GM19043 (cell line): ENCODE results near the gene OAF.
"Not testable (repeated sequence)": the region's sequence is repeated elsewhere in the genome, so short reads cannot be mapped to it uniquely, and the experiment has no call there.

Source experiments
- ATAC-seq: cut with Tn5 transposase; IDR thresholded peaks from one replicate; pipeline ENCODE4 v1.9.1; 2021; ENCODE audit warnings: low read depth; ENCODE audit not compliant: unreplicated experiment

OAF gene

DNA sequence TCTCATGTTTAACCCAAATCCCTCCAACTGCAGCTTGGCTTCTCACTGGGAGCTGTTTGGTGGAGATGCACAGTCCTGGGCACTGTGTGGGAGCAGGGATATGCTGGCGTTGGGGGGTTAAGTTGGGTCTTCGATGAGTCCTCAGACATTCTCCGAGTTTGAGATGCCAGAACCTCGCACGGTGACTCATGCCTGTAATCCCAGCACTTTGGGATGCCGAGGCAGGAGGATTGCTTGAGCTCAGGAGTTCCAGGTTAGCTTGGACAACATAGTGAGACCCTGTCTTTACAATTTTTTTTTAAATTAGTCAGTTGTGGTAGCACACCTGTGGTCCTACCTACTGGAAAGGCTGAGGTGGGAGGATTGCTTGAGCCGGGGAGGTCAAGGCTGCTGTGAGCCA is 49.8 kb downstream of the OAF start:
- ATAC-seq, result no peak

GRCh38 chr11:120261321-120261720 is 50.5 kb downstream of the OAF start:
- no peak for ATAC-seq

- ATAC-seq, result no peak
Observed at GRCh38 chr11:120261931-120262330, 51.1 kb downstream of the OAF start.

GRCh38 chr11:120267319-120267718 is 56.5 kb downstream of the OAF start:
- no peak for ATAC-seq

DNA sequence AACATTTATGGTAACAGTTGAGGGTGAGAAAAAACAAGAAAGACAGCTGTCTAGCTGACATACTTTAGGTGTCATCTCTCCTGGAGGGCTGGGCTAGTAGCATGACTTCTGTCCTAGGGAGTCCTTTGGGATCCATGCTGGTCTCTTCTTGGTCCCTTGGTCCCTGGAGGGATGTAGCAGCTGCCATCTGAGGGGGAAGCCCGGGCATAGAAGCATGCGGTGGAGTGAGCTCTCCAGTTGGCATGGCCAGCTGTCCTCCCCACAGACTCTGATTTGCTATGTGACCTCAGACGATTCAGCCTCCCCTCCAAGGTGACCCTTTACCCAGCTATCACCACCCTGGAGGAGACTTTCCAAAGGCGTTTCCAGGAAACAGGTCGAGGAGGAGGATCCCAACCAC is 57.9 kb downstream of the OAF start:
- ATAC-seq, result no peak

- ATAC-seq, result no peak
Observed at GRCh38 chr11:120270386-120270785, 59.6 kb downstream of the OAF start.

- ATAC-seq, result no peak
Observed at GRCh38 chr11:120271672-120272071, 60.8 kb downstream of the OAF start.

DNA sequence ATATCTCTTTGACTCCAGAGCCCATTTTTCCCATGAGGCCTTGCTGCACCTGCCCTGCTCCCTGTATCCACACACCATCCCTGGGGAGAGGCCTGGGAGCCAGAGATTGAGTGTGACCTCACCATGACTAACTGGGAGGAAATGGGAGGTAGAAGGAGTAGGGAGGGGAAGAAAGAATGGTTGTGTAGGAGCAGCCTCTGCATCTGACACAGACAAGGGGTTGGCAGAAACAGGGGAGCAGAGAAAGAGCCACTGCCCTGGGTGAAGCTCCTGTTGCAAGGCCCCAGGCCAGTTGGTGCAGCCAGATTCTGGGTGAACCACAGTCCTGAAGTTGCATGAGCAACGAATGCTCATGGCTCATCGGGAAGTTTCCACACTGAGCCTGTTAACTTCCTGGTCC is 61.5 kb downstream of the OAF start:
- no peak for ATAC-seq

DNA sequence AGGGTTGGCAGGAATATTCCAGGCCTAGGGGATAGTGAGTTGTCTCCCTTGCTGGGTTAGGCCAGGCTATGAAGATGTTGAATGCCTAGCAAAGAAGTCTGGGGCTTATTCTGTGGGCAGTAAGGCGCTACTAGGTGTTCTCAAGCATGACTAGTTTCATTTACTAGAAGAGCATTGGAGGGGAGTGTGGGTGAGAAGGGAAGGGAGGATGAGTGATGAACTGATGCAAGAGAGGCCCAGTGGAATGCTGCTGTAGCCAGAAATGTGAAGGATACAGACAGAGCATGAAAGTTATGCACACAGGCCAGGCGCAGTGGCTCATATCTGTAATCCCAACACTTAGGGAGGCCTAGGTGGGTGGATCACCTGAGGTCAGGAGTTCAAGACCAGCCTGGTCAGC is 62.6 kb downstream of the OAF start:
- no peak for ATAC-seq

GRCh38 chr11:120273956-120274355 is 63.1 kb downstream of the OAF start:
- ATAC-seq, result not testable (repeated sequence)

- ATAC-seq, result no peak
Observed at GRCh38 chr11:120279502-120279901, 68.7 kb downstream of the OAF start.
